ENCODE data around the gene LRRC7.

Gene LRRC7

DNA sequence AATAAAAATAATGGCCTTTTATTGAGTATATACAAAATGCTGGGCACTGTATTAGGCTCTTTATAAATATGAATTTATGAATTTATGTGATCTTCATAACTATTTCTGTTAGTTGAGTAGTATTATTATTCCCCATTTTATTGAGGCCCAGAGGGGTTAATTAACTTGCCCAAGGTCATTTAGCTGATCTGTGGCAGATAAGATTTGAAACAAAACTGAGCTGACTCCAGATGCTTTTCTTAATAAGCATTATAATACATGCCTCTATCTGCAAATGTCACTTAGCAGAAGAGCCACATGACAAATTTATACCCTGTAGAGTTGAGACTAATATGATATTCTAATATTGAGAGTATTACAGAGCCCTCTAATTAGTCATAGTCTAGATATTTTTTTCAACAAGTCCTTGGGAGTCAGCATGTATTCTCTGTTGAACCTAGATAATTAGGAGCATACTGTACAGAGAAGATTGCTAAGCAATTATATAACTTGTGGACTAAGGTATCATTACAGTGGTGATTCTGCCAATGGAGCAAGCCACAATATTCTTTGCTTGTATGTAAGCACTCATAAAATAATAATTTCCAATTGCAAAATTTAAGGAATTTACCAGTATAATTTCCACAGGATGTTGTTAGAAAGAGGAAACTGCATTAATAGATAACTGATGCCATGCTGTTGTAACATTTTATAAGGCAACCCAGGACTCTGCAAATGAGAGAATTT, 525.7 kb downstream of the LRRC7 start:
- DNase-seq (ENCODE audit: low read depth): no peak

- DNase-seq (ENCODE audit: low read depth): no peak
Observed at GRCh38 chr1:70101231-70101630, 533.5 kb downstream of the LRRC7 start.

DNA sequence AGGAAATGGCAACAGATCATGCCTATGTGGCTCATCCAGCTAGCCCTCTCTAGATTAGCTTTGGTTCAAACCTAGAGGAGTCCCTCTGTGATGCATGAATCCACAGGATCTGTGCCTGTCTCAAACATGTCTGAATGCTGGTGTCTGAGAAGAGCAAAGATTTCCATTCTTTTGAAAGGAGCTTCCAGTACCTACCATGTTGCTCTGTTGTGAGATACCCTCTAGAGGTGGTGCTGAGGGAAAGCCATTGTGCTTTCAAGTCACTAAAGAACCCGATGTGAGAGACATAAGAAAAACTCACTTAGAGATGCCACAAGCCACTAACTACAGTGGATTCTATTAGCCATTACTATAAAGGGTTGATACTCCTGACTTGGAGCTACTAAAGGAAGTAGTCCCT, 534.1 kb downstream of the LRRC7 start:
- DNase-seq (ENCODE audit: low read depth): no peak

GRCh38 chr1:70103770-70104169, 536.0 kb downstream of the LRRC7 start:
- DNase-seq (ENCODE audit: low read depth): no peak

GRCh38 chr1:70109241-70109640, 541.5 kb downstream of the LRRC7 start:
- DNase-seq (ENCODE audit: low read depth): no peak

- no peak for DNase-seq (ENCODE audit: low read depth)
Observed at GRCh38 chr1:70112838-70113237, 545.1 kb downstream of the LRRC7 start.

DNA sequence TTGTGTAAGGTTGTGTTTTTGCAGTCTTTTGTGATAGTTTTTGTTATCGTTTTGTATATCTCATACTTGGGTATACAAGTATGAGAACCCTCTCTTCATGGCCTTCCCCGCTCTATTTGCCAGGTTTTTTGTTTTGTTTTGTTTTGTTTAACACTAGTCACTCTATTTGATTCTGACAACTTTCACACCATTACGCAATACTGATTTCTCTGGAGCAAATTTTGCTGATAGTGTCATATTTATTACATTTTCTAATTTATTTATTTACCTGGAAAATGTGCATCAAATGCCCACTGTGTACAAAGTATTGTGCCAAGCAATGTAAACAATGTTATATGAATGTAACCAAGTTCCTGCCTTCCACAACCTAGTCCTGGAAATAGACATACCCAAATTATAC, 547.6 kb downstream of the LRRC7 start:
- no peak for DNase-seq (ENCODE audit: low read depth)

GRCh38 chr1:70117046-70117445, 549.3 kb downstream of the LRRC7 start:
- DNase-seq (ENCODE audit: low read depth): no peak

DNA sequence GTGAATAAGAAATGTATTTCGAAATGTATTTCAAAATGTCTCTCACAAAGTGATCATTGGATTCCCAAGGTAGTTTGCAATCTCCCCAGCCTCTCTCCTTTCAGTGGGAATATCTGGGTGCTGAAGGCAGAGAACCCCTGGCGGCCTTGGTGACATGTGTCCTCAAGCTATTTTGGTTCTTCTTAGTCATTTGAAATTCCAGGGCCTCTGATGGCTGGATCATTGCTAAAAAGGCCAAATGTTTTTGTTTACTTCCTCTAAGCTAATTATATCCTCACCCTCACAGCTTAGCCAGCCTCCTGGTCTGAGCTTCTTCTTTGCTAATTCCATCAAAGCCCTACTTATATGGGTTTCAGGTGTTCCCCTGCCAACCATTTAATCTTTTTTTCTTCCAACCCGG, 566.4 kb downstream of the LRRC7 start:
- DNase-seq (ENCODE audit: low read depth): no peak

DNA sequence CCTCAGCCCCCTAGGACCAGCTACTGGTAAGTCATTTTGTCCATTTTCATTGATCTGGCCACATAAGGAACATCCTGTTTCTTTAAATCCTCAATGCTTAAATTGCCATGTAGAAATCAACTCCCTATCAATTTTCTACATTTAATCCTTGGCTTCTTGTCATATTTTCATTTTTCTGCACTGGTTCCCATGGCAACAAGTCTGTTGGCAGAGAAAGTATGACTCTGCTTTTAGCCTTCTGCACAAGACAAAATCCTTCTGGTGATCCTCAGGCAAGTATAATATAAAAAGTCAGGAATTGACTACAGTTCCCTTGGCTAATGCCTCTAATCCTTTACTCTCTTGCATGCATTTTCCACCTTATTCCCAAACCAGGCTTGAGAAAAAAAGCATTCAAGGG, 572.6 kb downstream of the LRRC7 start:
- DNase-seq (ENCODE audit: low read depth): no peak

DNA sequence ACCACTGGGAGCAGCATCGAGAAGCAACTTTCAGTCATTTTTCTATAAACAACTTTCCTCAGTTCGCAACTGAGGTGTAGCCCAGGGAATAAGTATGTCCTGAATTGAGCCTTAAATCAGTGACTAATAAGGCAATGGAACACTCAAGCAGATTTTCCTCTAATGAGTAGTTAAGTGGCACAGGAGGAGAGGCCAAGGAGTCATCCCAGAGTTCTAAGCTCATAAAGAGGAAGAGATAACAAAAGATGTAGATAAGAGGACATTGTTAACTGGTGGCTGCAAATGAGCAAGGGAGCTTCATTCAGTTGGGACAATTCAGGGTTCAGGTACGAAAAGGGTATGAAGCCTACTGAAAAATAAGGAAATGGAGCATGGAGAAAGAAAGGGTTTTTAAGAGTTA, 573.2 kb downstream of the LRRC7 start:
- DNase-seq (ENCODE audit: low read depth): no peak

GRCh38 chr1:70142075-70142474, 574.4 kb downstream of the LRRC7 start:
- DNase-seq (ENCODE audit: low read depth): no peak

DNA sequence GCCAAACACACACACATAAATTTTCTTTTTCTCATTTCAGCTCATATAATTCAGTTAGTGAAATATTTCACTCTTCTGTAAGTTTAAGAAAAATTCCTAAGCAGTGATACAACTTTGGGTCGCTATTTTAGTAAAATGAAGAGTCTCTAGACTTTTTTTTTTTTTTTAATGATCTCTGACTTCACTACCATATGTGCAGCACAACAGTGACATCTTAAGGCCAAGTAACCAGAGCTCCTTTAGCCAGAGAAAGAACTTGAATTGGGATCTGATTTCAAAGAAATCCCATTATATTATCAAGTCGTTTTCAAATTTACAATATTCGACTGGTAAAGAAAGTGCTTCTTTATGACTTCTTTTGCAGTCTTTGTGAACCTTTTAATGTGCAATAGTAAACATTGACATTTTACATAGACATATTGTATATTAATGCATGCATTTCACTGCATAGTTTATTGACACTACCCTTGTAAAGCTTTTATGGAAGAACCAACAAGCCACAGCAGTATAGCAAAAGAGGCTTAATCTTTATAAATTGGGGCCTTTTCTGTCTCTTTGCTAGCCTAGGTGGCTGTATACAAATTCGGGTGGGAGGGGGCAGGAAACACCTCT, 575.4 kb downstream of the LRRC7 start:
- no peak for DNase-seq (ENCODE audit: low read depth)

DNA sequence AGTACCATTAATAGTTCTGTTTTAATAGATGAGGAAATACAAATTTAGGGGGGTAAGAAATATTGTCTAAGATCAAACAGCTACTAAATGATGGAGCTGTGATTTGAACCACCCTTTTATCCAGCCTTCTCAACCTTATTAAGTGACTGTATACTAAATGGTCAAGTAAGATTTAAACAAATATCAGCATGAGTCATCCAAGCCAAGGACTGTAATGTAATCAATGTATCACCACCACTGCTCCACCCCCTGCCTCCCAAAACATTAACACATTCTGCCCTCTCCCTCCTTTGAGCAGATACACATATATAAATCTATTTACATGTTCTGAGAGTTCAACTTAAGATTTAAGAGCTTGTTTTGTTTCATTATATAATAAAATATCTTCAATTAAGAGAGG, 578.8 kb downstream of the LRRC7 start:
- no peak for DNase-seq (ENCODE audit: low read depth)

DNA sequence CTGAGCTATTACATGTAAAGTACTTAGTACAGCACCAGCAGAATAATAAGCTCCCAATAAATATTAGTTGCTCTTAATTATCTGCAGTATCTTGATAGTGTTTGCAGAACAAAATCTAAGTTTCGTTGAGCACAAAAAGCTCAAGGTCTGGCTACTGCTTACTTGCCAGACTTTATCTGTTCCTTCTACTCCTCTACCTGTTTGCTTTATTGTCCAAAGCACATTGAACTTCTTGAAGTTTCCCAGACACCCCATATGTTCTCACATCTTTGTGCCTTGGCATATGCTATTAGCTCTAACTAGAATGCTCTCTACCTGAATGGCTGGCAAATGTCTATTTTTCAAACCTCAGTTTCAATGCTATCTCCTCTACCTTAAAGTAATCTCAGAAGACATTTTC, 582.7 kb downstream of the LRRC7 start:
- DNase-seq (ENCODE audit: low read depth): no peak

DNA sequence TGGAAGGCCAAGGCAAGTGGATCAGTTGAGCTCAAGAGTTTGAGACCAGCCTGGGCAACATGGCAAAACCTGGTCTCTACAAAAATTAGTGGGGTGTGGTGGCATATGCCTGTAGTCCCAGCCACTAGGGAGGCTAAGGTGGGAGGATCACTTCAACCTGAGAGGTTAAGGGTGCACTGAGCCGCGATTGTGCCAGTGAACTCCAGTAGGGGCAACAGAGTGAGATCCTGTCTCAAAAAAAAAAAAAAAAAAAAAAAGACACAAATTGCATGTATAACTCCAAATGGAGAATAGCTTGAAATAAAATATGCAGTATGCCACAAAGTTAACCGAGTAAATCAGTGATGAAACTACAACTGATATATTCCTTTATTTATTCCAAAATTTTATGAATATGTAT, 586.0 kb downstream of the LRRC7 start:
- no peak for DNase-seq (ENCODE audit: low read depth)

DNA sequence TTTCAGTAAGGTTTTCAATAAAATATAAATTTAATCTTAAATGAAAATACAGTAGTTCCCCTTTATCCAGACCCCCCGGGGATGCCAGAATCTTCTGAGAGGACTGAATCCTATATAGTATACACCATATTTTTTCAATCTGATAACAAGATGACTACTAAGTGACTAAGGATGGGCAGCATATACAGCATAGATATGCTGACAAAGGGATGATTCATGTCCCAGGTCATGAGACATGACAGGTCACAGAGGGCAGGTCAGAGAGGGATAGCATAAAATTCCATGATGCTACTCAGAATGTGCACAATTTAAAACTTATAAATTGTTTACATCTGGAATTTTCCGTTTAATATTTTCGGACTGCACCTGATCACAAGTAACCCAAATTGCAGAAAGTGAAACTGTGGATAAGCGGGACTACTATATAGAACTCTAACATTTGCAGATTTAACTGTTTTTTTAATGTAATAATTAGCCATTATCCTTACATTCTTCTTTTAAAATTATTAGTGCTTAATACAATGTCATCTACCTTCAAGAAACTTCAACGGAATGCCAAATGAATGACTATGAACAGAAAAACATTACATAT, 588.9 kb downstream of the LRRC7 start:
- DNase-seq (ENCODE audit: low read depth): no peak

- no peak for DNase-seq (ENCODE audit: low read depth)
Observed at GRCh38 chr1:70164350-70164749, 596.6 kb downstream of the LRRC7 start.

- no peak for DNase-seq (ENCODE audit: low read depth)
Observed at GRCh38 chr1:70168283-70168682, 600.6 kb downstream of the LRRC7 start.

GRCh38 chr1:70169018-70169839, 601.5 kb downstream of the LRRC7 start:
- no peak for DNase-seq (ENCODE audit: low read depth)

- no peak for DNase-seq (ENCODE audit: low read depth)
Observed at GRCh38 chr1:70171512-70171911, 603.8 kb downstream of the LRRC7 start.
